Stimulated activated CD4-positive, alpha-beta T cell treated with anti-CD3 and anti-CD28 coated beads, Interleukin-1b, Interleukin-23, amount 100 ng/mL, for 4 hours (primary cell): ENCODE measurements around the gene MINAR1.

Source experiments
- DNase-seq, 2 donors: peaks; one replicate each; pipeline ENCODE4 v3.0.0-alpha.2; 2020; ENCODE audit warnings: low read depth in 2 of 2

The MINAR1 gene

GRCh38 chr15:79430901-79431635, 1.1 kb upstream of the MINAR1 start:
- no peak for DNase-seq

GRCh38 chr15:79432345-79433275, 474 bp downstream of the MINAR1 start:
- no peak for DNase-seq

GRCh38 chr15:79433276-79433990, 1.3 kb downstream of the MINAR1 start:
- DNase-seq: no peak

GRCh38 chr15:79434361-79434760, 2.2 kb downstream of the MINAR1 start:
- DNase-seq: no peak

- DNase-seq: no peak
Measured at GRCh38 chr15:79436037-79436780, 4.1 kb downstream of the MINAR1 start.

- DNase-seq: no peak
Measured at GRCh38 chr15:79437275-79438000, 5.3 kb downstream of the MINAR1 start.

- DNase-seq: no peak
Measured at GRCh38 chr15:79439236-79439635, 7.1 kb downstream of the MINAR1 start.

- DNase-seq: no peak
Measured at GRCh38 chr15:79440355-79440908, 8.3 kb downstream of the MINAR1 start.

- no peak for DNase-seq
Measured at GRCh38 chr15:79442911-79443310, 10.8 kb downstream of the MINAR1 start.

GRCh38 chr15:79447060-79447459, 14.9 kb downstream of the MINAR1 start:
- DNase-seq: no peak

- DNase-seq: no peak
Measured at GRCh38 chr15:79450648-79451047, 18.5 kb downstream of the MINAR1 start.

- no peak for DNase-seq
Measured at GRCh38 chr15:79451361-79451999, 19.3 kb downstream of the MINAR1 start.

- DNase-seq: peak in 1 of 2 donors; percentile 3
Measured at GRCh38 chr15:79452244-79453051, 20.3 kb downstream of the MINAR1 start.

GRCh38 chr15:79453446-79453845, 21.3 kb downstream of the MINAR1 start:
- DNase-seq: no peak

- DNase-seq: no peak
Measured at GRCh38 chr15:79454063-79454462, 21.9 kb downstream of the MINAR1 start.

GRCh38 chr15:79455361-79455760, 23.2 kb downstream of the MINAR1 start:
- DNase-seq: no peak

- no peak for DNase-seq
Measured at GRCh38 chr15:79455943-79456342, 23.8 kb downstream of the MINAR1 start.

GRCh38 chr15:79458491-79458890, 26.4 kb downstream of the MINAR1 start:
- no peak for DNase-seq

- no peak for DNase-seq
Measured at GRCh38 chr15:79459666-79460065, 27.5 kb downstream of the MINAR1 start.
